Measurements from ENCODE around the gene TRPM3.

DNA sequence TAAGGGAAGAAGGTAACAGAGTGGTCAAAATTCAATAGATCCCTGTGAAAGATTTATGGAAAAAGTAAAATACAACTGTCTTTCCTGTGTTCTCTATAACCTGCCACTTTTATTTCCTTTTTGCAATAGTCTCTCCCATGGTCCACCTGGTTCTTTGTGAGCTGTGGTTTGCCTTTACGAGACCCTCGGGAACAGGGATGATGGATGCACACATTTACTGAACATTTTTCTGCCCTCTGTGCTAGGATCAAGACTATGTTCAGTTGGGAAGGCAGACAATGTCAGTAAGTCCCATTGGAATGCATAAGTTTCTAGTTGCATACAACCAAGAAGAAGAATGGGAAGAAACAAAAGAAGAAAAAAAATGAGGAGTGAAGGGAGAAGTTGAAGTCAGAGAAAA is 281.2 kb downstream of the TRPM3 start:
- TF ChIP-seq, protein P1, sequence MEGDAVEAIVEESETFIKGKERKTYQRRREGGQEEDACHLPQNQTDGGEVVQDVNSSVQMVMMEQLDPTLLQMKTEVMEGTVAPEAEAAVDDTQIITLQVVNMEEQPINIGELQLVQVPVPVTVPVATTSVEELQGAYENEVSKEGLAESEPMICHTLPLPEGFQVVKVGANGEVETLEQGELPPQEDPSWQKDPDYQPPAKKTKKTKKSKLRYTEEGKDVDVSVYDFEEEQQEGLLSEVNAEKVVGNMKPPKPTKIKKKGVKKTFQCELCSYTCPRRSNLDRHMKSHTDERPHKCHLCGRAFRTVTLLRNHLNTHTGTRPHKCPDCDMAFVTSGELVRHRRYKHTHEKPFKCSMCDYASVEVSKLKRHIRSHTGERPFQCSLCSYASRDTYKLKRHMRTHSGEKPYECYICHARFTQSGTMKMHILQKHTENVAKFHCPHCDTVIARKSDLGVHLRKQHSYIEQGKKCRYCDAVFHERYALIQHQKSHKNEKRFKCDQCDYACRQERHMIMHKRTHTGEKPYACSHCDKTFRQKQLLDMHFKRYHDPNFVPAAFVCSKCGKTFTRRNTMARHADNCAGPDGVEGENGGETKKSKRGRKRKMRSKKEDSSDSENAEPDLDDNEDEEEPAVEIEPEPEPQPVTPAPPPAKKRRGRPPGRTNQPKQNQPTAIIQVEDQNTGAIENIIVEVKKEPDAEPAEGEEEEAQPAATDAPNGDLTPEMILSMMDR (IDR thresholded peaks at IDR 0.05), result no peak
- no peak for TF ChIP-seq POLR2A (IDR thresholded peaks at IDR 0.05)

Measured in adrenal gland (tissue), 5 donors.